ENCODE results near the gene NR6A1. TPM values are rescaled to one million over a fixed set of nuclear protein-coding genes. Genes with fewer than 3 reads are reported as not detected.

NR6A1 gene
- total and polyA plus RNA-seq, 2 of the 13 experiments (the other 11 are each of a cell fraction or from before 2014, with no cell fraction given) = 28.1 to 31.5 TPM

- TF ChIP-seq ZNF274 (CRISPR knock-in tag; IDR thresholded peaks at IDR 0.05) (no peak), MIXL1 (CRISPR knock-in tag; IDR thresholded peaks at IDR 0.05) (peak; percentile 85), PITX1 (CRISPR knock-in tag; IDR thresholded peaks at IDR 0.05) (no peak), ZNF609 (CRISPR knock-in tag; IDR thresholded peaks at IDR 0.05; ENCODE audit: borderline replicate concordance) (no peak), ZBTB34 (CRISPR knock-in tag; IDR thresholded peaks at IDR 0.05) (no peak; the same call in 1 of the 2 replicates), ZNF121 (CRISPR knock-in tag; IDR thresholded peaks at IDR 0.05) (no peak), ZSCAN29 (CRISPR knock-in tag; conservative IDR thresholded peaks at IDR 0.05) (no peak; the same call in 1 of the 2 replicates), NAIF1 (CRISPR knock-in tag; IDR thresholded peaks at IDR 0.05; ENCODE audit: borderline replicate concordance) (0 out of 2 replicates have a peak, but pooled peaks have one; percentile 31), ZNF724P (CRISPR knock-in tag; IDR thresholded peaks at IDR 0.05; ENCODE audit: borderline replicate concordance) (no peak), ATRX (CRISPR knock-in tag; IDR thresholded peaks at IDR 0.05; ENCODE audit: borderline replicate concordance) (no peak)
These were observed 105.6 kb downstream of the NR6A1 start (continued) for GRCh38 chr9:124665391-124666058.
